HG02943 (cell line): ENCODE data around the gene RASSF5.
"Not testable (repeated sequence)": the region's sequence is repeated elsewhere in the genome, so short reads cannot be mapped to it uniquely, and the experiment has no call there.

Source experiments
- ATAC-seq: cut with Tn5 transposase; IDR thresholded peaks from one replicate; pipeline ENCODE4 v1.9.1; 2021; ENCODE audit warnings: mild to moderate bottlenecking, low read depth, moderate library complexity; ENCODE audit not compliant: unreplicated experiment

The RASSF5 gene

DNA sequence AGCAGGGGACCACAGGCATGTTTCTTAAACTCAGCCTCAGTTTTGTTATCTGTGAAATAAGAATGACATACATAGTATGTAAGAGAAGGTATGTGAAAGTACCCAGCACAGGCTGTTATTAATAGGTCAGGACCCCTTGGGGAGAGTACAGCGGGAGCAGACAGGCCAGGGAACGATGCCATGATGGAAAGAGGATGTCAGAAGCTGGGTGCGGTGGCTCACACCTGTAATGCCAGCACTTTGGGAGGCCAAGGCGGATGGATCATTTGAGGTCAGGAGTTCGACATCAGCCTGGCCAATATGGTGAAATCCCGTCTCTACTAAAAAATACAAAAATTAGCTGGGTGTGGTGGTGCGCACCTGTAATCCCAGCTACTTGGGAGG is 73.8 kb downstream of the RASSF5 start:
- ATAC-seq, result not testable (repeated sequence)

GRCh38 chr1:206581571-206581981 is 74.2 kb downstream of the RASSF5 start:
- no peak for ATAC-seq

GRCh38 chr1:206582537-206582936 is 75.2 kb downstream of the RASSF5 start:
- no peak for ATAC-seq

DNA sequence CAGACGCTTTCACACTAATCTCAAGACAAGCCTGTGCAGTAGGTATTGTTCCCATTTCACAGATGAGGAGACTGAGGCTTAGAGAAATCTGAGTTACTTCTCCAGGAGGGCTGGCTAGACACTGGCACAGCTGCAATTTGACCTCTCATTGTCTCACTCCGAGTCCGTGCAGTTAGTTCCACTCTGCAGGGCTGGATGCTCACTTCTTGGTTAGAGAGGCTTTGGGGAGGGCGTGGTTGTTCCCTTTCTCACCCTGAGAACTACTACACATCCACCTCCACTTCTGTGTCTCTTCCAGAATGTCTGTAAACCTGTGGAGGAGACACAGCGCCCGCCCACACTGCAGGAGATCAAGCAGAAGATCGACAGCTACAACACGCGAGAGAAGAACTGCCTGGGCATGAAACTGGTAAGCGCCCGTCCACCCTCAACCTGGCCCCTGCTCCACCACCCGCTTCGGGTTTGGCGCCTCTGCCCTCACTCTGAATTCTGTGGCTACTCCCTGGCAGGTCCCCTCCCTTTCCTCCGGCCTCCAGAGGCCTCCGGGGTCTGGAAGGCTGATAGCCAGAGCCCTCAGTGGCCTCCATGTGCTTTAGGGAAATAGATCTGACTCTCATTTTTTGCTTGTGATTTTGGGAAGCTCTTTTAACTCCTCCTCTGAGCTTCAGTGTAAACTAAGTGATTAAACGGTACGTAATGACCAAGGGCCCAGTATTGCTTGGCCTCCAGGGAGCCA is 75.8 kb downstream of the RASSF5 start:
- ATAC-seq, result no peak

GRCh38 chr1:206583707-206584648 is 76.6 kb downstream of the RASSF5 start:
- no peak for ATAC-seq

- no peak for ATAC-seq
Observed at GRCh38 chr1:206584683-206585082, 77.4 kb downstream of the RASSF5 start.

GRCh38 chr1:206586501-206587445 is 79.4 kb downstream of the RASSF5 start:
- no peak for ATAC-seq

GRCh38 chr1:206587904-206588303 is 80.6 kb downstream of the RASSF5 start:
- no peak for ATAC-seq

DNA sequence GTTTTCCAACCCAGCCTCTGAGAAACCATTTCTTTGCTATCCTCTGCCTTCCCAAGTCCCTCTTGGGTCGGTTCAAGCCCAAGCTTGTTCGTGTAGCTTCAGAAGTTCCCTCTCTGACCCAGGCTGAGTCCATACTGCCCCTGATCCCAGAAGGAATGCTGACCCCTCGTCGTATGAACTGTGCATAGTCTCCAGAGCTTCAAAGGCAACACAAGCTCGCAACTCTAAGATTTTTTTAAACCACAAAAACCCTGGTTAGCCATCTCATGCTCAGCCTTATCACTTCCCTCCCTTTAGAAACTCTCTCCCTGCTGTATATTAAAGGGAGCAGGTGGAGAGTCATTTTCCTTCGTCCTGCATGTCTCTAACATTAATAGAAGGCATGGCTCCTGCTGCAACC is 81.2 kb downstream of the RASSF5 start:
- ATAC-seq, result no peak

DNA sequence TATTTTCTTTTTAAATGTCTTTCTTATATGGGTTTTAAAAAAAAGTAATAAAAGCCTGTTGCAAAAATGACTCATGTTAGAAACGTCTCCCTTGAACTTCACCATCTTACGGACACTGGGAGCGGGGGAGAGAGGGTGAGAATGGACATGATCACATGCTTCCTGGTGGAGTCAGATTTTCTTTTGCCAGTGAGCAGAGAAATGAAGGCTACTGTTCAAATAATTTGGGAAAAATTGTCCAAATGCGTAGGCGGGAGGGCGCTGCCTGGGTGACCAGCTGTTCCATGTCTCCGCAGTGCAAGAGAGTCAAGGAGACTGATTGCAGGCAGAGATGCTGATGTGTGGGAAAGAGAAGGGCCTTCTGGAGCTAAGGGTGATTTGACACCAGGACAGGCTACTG is 81.9 kb downstream of the RASSF5 start:
- no peak for ATAC-seq

DNA sequence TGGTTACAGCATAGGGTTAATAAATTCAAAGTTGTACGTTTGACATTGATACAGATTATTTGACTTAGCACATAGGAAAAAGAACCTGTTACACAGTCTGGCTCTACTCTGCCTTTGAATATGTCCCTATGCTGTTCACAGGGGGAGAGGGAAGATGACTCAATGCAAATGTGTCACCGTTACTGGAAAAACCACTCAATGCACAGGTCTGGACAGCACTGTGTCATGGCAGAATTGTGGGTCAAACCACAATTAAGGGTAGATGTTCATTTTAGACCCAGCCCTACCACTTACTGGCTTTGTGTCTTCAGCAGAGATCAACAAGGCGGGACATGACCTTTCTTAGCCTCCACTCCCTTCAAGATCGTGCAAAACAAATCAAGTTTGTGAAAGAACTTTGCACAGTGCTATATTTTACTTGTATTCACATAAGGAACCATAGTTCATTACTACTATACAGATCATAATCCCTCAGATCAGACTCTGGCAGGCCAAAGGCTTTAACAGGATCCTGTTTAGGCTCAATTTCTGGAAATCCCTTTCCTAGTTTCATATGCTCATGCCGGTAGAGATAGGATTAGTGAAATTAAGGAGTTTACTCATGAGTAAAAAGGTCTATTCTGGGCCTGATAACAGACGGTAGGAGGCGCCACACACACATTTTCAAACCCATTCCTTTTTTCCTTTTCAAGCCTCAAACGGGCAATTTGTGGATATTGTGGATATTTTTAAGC is 82.9 kb downstream of the RASSF5 start:
- no peak for ATAC-seq

GRCh38 chr1:206591226-206591625 is 83.9 kb downstream of the RASSF5 start:
- no peak for ATAC-seq

- no peak for ATAC-seq
Observed at GRCh38 chr1:206591696-206592095, 84.4 kb downstream of the RASSF5 start.

- no peak for ATAC-seq
Observed at GRCh38 chr1:206593351-206593925, 86.1 kb downstream of the RASSF5 start.

DNA sequence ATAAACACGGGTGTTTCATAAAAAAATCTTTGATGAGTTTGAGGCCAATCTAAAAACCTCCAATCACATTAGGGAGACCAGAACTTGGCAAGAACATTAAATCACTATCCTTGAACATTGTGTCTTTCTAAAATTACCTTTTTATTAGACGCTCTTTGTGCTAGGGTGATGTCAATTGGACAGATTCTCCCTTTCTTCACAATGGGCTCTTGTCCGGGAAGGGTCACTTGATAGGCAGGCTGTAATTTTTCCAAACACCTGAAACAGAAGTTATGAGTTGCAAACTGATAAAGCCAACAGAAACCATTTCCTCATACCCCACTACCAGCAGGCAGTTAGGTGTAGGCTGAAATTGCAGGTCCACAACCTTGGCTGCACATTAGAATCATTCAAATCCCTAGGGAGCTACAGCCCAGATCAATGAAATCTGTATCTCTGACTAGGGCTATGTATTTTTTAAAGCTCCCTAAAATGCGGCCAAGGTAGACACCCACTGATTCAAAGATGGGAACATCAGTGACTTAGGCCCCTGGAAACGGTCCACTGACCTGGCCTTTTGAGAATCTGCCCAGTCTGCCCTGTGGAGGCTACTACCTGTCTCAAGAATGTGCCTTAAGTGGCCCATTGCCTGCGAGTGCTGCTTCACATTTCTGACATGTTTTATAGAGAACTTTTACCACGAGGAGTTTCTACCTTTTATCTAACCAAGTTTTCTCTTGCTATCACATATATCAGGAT is 88.4 kb downstream of the RASSF5 start:
- ATAC-seq, result no peak

DNA sequence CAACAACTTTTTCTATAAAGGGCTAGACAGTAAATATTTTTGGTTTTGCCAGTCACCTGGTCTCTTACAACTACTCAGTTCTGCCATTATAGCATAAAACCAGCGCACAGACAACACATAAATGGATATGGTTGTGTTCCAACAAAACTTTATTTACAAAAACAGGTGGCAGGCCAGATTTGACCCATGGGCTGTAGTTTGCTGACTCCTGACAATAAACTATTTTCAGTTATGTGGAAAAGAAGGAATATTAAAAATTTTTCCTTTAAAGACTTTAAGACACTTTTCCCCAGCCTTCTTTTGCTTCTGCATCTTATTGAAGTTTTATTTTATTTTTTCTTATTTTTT is 89.0 kb downstream of the RASSF5 start:
- no peak for ATAC-seq

GRCh38 chr1:206600527-206600926 is 93.2 kb downstream of the RASSF5 start:
- no peak for ATAC-seq

DNA sequence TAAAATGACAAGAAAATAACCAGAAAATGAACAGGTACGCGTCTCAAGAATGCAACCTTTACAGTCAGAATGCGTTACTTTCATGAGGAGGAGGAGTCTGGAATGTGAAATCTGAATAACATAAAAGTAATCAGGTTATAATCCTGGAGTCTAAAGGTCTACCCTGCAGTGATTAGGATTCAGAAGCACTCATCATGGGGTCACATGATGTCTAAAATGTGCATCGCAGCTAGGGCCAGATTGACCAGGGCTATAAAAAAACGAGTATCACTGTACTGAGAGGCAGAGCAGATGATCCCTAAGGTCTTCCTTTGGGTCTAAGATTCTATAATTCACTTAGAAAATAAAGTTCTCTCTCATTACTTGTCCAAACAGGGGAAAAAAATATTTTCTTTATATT is 97.5 kb downstream of the RASSF5 start:
- no peak for ATAC-seq

DNA sequence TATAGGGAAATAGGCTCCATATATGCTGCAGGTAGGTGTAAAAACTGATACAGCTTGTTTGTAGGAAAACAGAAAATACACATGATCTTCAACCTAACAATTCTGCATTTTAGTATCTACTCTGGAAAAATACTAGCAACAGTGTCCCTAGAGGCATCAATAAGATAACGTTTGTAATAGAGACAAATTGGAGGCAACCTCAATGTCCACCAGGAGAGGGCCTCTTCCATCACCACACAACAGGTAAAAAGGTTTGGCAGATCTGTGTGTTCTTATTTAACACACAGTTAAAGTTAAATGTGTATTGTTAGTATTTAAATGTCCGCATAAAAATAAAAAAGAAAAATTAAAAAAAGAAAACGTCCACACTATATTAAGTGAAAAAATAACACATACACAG is 99.5 kb downstream of the RASSF5 start:
- no peak for ATAC-seq
